K562 (cell line): Measurements from ENCODE around the gene HSPA1L. TPM values are rescaled to one million over a fixed set of nuclear protein-coding genes. Genes with fewer than 3 reads are reported as not detected.
"Not testable (repeated sequence)": the region's sequence is repeated elsewhere in the genome, so short reads cannot be mapped to it uniquely, and the experiment has no call there.

Experiments used
- ATAC-seq: fragments of 200-7000 bp; cut with Tn5 transposase; 3 replicates; pipeline ENCODE4 v1.9.1; 2020; ENCODE audit warnings: moderate library complexity
- BruUV-seq: library from RNA; stranded (reverse); fragments of 400-500 nt; replicated peaks from 2 replicates; lab custom pipeline; 2021; lab: Mats Ljungman, UMichigan
- CTCF ChIA-PET: fragments of 300-600 bp; formaldehyde crosslinking; extraction: SDS; loops from one replicate; lab custom pipeline; 2021; ENCODE audit warnings: low intra/inter-chr PET ratio; lab: Yijun Ruan, JAX
- POLR2A ChIA-PET: fragments of 300-600, 350-650 bp; sonication (Branson Sonifier 250); formaldehyde crosslinking; extraction: SDS; loops from one replicate; lab custom pipeline; 2021; ENCODE audit warnings: antibody characterized with exemption, inconsistent platforms; lab: Yijun Ruan, JAX
- DNase-seq, 4 experiments: peaks; one replicate each; pipeline versions ENCODE4 v3.0.0 to v3.0.0-alpha.2; 2011 to 2018; ENCODE audit warnings: low spot score in 3 of 4, mixed read lengths in 3 of 4; ENCODE audit errors: extremely low read depth in 1 of 4
- FAIRE-seq: peaks from 2 replicates; lab custom pipeline; 2011; peaks lifted over from hg19 to GRCh38; lab: Jason Lieb, UNC
- H2AFZ ChIP-seq: 2 replicates; pipeline ENCODE4 v1.6.0; 2011; ENCODE audit warnings: low read depth, low read length, control low read depth, inconsistent platforms
- H3K27ac ChIP-seq: fragments of 200-600 bp; 3 replicates; pipeline ENCODE4 v1.8.0; 2011; ENCODE audit warnings: low read depth, mild to moderate bottlenecking, control low read depth, inconsistent platforms, low read length, moderate library complexity, mixed read lengths; ENCODE audit errors: extremely low read depth
- H3K27me3 ChIP-seq, 2 experiments: fragments of 300-600 bp in 1 of 2; 2 replicates in 1 of 2; 3 replicates in 1 of 2; pipeline versions ENCODE4 v1.6.0 to v1.8.0; 2011; ENCODE audit warnings: inconsistent platforms in 2 of 2, low read length in 2 of 2, mild to moderate bottlenecking in 1 of 2, mixed read lengths in 1 of 2, moderate library complexity in 1 of 2; ENCODE audit not compliant: control insufficient read depth in 2 of 2, insufficient read depth in 2 of 2
- H3K36me3 ChIP-seq: fragments of 300-600 bp; 3 replicates; pipeline ENCODE4 v1.8.0; 2011; ENCODE audit warnings: mild to moderate bottlenecking, low read length, inconsistent platforms; ENCODE audit not compliant: control insufficient read depth, insufficient read depth
- H3K4me1 ChIP-seq, 2 experiments: fragments of 200-600 bp in 1 of 2; replicated peaks in 1 of 2; 2 replicates in 1 of 2; 3 replicates in 1 of 2; pipeline versions ENCODE4 v1.5.1 to v1.8.0; 2011; ENCODE audit warnings: inconsistent platforms in 2 of 2, low read length in 2 of 2, mild to moderate bottlenecking in 1 of 2, mixed read lengths in 1 of 2, moderate library complexity in 1 of 2; ENCODE audit not compliant: control insufficient read depth in 2 of 2, insufficient read depth in 2 of 2
- H3K4me2 ChIP-seq: 2 replicates; pipeline ENCODE4 v1.6.1; 2011; ENCODE audit warnings: low read length, control low read depth, inconsistent platforms, mixed read lengths; ENCODE audit not compliant: insufficient read depth
- H3K4me3 ChIP-seq: fragments of 200-600 bp; sonication (generic), shearing (Covaris generic); 2 replicates; pipeline ENCODE4 v1.5.1; 2016; ENCODE audit warnings: control low read depth, inconsistent platforms
- H3K79me2 ChIP-seq: fragments of 200-600 bp; 3 replicates; pipeline ENCODE4 v1.8.0; 2011; ENCODE audit warnings: low read length, inconsistent platforms; ENCODE audit not compliant: control insufficient read depth, insufficient read depth
- H3K9ac ChIP-seq, 2 experiments: 2 replicates each; pipeline versions ENCODE4 v1.6.0 to v1.6.1; 2011; ENCODE audit warnings: low read depth in 2 of 2, low read length in 2 of 2, control low read depth in 1 of 2, inconsistent platforms in 1 of 2, mild to moderate bottlenecking in 1 of 2, mixed read lengths in 1 of 2; ENCODE audit not compliant: insufficient read depth in 1 of 2
- H3K9me1 ChIP-seq: one replicate; pipeline ENCODE4 v1.6.0; 2011; ENCODE audit warnings: inconsistent platforms, mild to moderate bottlenecking, low read length, moderate library complexity; ENCODE audit not compliant: control insufficient read depth, insufficient read depth
- H3K9me3 ChIP-seq: replicated peaks from 2 replicates; pipeline ENCODE4 v1.5.1; 2011; ENCODE audit warnings: low read depth, low read length, inconsistent platforms; ENCODE audit not compliant: control insufficient read depth, insufficient read depth
- H4K20me1 ChIP-seq: replicated peaks from 2 replicates; pipeline ENCODE4 v1.6.1; 2011; ENCODE audit warnings: low read length, inconsistent platforms, mixed read lengths; ENCODE audit not compliant: control insufficient read depth, insufficient read depth
- BCLAF1 ChIP-seq, 2 experiments: fragments of 450-650 bp in 1 of 2; IDR thresholded peaks; 2 replicates each; pipeline ENCODE4 v1.6.1; 2011 to 2017; ENCODE audit warnings: low read depth in 2 of 2, antibody characterized with exemption in 1 of 2, borderline replicate concordance in 1 of 2, low read length in 1 of 2, mild to moderate bottlenecking in 1 of 2, mixed read lengths in 1 of 2; ENCODE audit not compliant: control insufficient read depth in 1 of 2
- HBP1 ChIP-seq: fragments of 450-650 bp; formaldehyde crosslinking; IDR thresholded peaks from 2 replicates; pipeline ENCODE4 v1.4.0; 2022; ENCODE audit warnings: missing genetic modification characterization
- HEY1 ChIP-seq: fragments of 250-450 bp; sonication (Bioruptor Pico); IDR thresholded peaks from 2 replicates; pipeline ENCODE4 v1.5.0; 2020; ENCODE audit warnings: mild to moderate bottlenecking, moderate library complexity, borderline replicate concordance
- KAT7 ChIP-seq: sonication (generic); formaldehyde crosslinking; IDR thresholded peaks from 2 replicates; pipeline ENCODE4 v1.8.0; 2022; ENCODE audit warnings: missing genetic modification reagents, mild to moderate bottlenecking, borderline replicate concordance
- KLF10 ChIP-seq: fragments of 250-450 bp; sonication (Bioruptor Pico); IDR thresholded peaks from 2 replicates; pipeline ENCODE4 v1.6.1; 2021; ENCODE audit warnings: matching md5 sums
- MBD2 ChIP-seq: sonication (generic); IDR thresholded peaks from 2 replicates; pipeline ENCODE4 v1.6.1; 2016; ENCODE audit warnings: low read depth, borderline replicate concordance
- MIER1 ChIP-seq: fragments of 450-650 bp; IDR thresholded peaks from 2 replicates; pipeline ENCODE4 v1.6.1; 2016; ENCODE audit warnings: antibody characterized with exemption, mild to moderate bottlenecking, low read depth
- NFXL1 ChIP-seq: fragments of 450-650 bp; formaldehyde crosslinking; IDR thresholded peaks from 2 replicates; pipeline ENCODE4 v1.4.0; 2021; ENCODE audit warnings: mild to moderate bottlenecking
- PCBP2 ChIP-seq: fragments of 200-400 bp; formaldehyde crosslinking; IDR thresholded peaks from 2 replicates; pipeline ENCODE4 v1.6.1; 2018; ENCODE audit warnings: low read length, low read depth, mild to moderate bottlenecking, moderate library complexity; ENCODE audit not compliant: poor library complexity, severe bottlenecking
- PHTF2 ChIP-seq: fragments of 250-450 bp; sonication (Bioruptor Pico); IDR thresholded peaks from 2 replicates; pipeline ENCODE4 v1.5.0; 2021; ENCODE audit warnings: mild to moderate bottlenecking
- POLR2AphosphoS5 ChIP-seq: IDR thresholded peaks from 2 replicates; pipeline ENCODE4 v1.6.1; 2011; ENCODE audit warnings: mild to moderate bottlenecking, low read depth, low read length, moderate library complexity; ENCODE audit not compliant: control insufficient read depth, insufficient read depth
- TBL1XR1 ChIP-seq, 2 experiments: IDR thresholded peaks; 2 replicates each; pipeline ENCODE4 v1.6.1; 2012; ENCODE audit warnings: improper control_type of control experiment in 2 of 2, low read length in 2 of 2, mild to moderate bottlenecking in 1 of 2
- ZNF253 ChIP-seq: fragments of 250-450 bp; sonication (Bioruptor Pico); conservative IDR thresholded peaks from 2 replicates; pipeline ENCODE4 v1.6.1; 2021; ENCODE audit warnings: mild to moderate bottlenecking
- ZNF445 ChIP-seq: fragments of 250-450 bp; sonication (Bioruptor Pico); IDR thresholded peaks from 2 replicates; pipeline ENCODE4 v1.4.0; 2020; ENCODE audit warnings: low read depth, mild to moderate bottlenecking, moderate library complexity
- ZNF668 ChIP-seq: fragments of 250-450 bp; sonication (Bioruptor Pico); IDR thresholded peaks from 2 replicates; pipeline ENCODE4 v1.8.0; 2022; ENCODE audit warnings: mild to moderate bottlenecking, inconsistent platforms
- ZNF77 ChIP-seq: fragments of 250-450 bp; sonication (Bioruptor Pico); IDR thresholded peaks from 2 replicates; pipeline ENCODE4 v1.5.0; 2020
- WGBS: fragments of 100-300 bp; shearing (Covaris generic); methylation state at CpG from one replicate; pipeline ENCODE4 v1.1.6; 2016; ENCODE audit warnings: low coverage, mixed read lengths; ENCODE audit not compliant: insufficient coverage; ENCODE audit errors: missing lambda C conversion rate; 5-methylcytosine and 5-hydroxymethylcytosine counted together
- in situ Hi-C: fragments of 300-500 bp; cut with MboI; formaldehyde crosslinking; loops from 4 replicates; pipeline ENCODE4 v1.15.0; 2018; ENCODE audit warnings: inconsistent platforms, mixed read lengths
- intact Hi-C: fragments of 100-400 bp; cut with micrococcal nuclease; formaldehyde crosslinking; loops from 2 replicates; pipeline ENCODE4 v1.14.2; 2022
- polyA plus RNA-seq, 8 experiments: library from polyadenylated mRNA; depleted of rRNA in 4 of 8; stranded (reverse) in 5 of 8; unstranded in 3 of 8; fragments of >200 nt; fragmentation: Nextera tagmentation in 2 of 8; fragmentation: Illumina TruSeq in 1 of 8; extraction: Ambion mirVana in 2 of 8; extraction: Trizol in 1 of 8; gene quantifications; 2 replicates each; pipeline versions ENCODE4 v1.2.1 to v1.2.3, GENCODE V29; 2011 to 2014; ENCODE audit warnings: inconsistent platforms in 1 of 8, missing spikeins in 1 of 8
- total RNA-seq, 7 experiments: library from RNA; depleted of rRNA in 6 of 7; stranded (reverse); fragments of >200 nt in 6 of 7; fragmentation: Illumina TruSeq in 2 of 7; extraction: Trizol in 2 of 7; gene quantifications; 2 replicates each; pipeline versions ENCODE4 v1.2.1 to v1.2.3, GENCODE V29; 2011 to 2021; ENCODE audit warnings: low replicate concordance in 1 of 7

Gene HSPA1L
- total and polyA plus RNA-seq, 9 of the 15 experiments (the other 6 are each of a cell fraction or from before 2014, with no cell fraction given) = 0.14 to 2.1 (median 1.3) TPM

DNA sequence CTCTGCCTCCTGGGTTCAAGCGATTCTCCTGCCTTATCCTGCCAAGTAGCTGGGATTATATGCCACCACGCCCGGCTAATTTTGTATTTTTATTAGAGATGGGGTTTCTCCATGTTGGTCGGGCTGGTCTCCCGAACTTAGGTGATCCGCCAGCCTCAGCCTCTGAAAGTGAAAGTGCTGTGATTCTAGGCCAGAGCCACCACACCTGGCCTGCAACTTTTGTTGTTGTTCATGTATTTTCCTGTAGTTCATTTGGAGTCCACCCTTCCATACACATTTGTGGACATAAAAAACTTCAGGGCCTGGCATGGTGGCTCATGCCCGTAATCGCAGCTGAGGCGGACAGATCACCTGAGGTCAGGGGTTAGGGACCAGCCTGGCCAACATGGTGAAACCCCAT lies 27.0 kb upstream of the HSPA1L start (continued):
- TF ChIP-seq PCBP2 (no peak), MIER1 (no peak)

DNA sequence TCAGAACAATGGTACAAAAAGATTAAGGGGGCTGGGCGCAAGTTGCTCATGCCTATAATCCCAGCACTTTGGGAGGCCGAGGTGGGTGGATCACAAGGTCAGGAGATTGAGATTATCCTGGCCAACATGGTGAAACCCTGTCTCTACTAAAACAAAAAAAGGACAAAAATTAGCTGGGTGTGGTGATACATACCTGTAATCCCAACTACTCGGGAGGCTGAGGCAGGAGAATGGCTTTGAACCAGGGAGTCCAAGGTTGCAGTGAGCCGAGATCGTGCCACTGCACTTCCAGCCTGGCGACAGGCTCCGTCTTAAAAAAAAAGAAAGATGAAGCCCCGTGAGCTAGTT lies 24.7 kb upstream of the HSPA1L start:
- H3K27me3 ChIP-seq, FAIRE-seq, H3K27ac ChIP-seq, in situ Hi-C loops, H3K9me1 ChIP-seq, intact Hi-C loops, H3K9ac ChIP-seq, ATAC-seq, DNase-seq, H3K9me3 ChIP-seq, H2AFZ ChIP-seq, H3K4me2 ChIP-seq, BruUV-seq, CTCF ChIA-PET: not testable (repeated sequence)
- Histone ChIP-seq H4K20me1 (peaks cover 30% of the 10 kb centered on the region), H3K4me3 (peak overlapping the region; percentile 85; the same call in 1 of the 2 replicates), H3K79me2 (peaks cover 48% of the 10 kb centered on the region), H3K36me3 (peaks cover 60% of the 10 kb centered on the region), H3K4me1 (peaks cover 17 to 30% of the 10 kb centered on the region in 2 experiments)
- POLR2A ChIA-PET = interaction anchor here (0.7 to 15.7 kb wide), 17 partner anchors 4 to 298 kb away, joined by 3 to 229 read pairs (median 5); partner anchors contain the start of genes APOM, BAG6, C6orf47 and CSNK2B
- WGBS = 85% methylated on average over 8 of the region's 8 CpGs
- TF ChIP-seq NFXL1 (CRISPR knock-in tag) (peak; percentile 39; the same call in 1 of the 2 replicates), PHTF2 (0 out of 2 replicates have a peak, but pooled peaks have one; percentile 30), HEY1 (0 out of 2 replicates have a peak, but pooled peaks have one; percentile 4), KLF10 (0 out of 2 replicates have a peak, but pooled peaks have one; percentile 4), HBP1 (CRISPR knock-in tag) (peak; percentile 73; the same call in 1 of the 2 replicates), ZNF253 (CRISPR knock-in tag) (0 out of 2 replicates have a peak, but pooled peaks have one; percentile 8), ZNF77 (CRISPR knock-in tag) (peak; percentile 29; the same call in 1 of the 2 replicates), BCLAF1 (IDR thresholded peaks at IDR 0.05; ENCODE audit: borderline replicate concordance in 1 of 2, control insufficient read depth in 1 of 2, low read depth in 2 of 2, low read length in 1 of 2) (peak in 1 of 2 experiments; percentile 30; a peak in 1 of 4 replicates), TBL1XR1 (IDR thresholded peaks at IDR 0.05; ENCODE audit: low read length in 2 of 2) (0 out of 4 replicates have a peak, but pooled peaks of 1 of the 2 experiments have one; percentile 15), KAT7 (CRISPR knock-in tag) (0 out of 2 replicates have a peak, but pooled peaks have one; percentile 60), MBD2 (0 out of 2 replicates have a peak, but pooled peaks have one; percentile 5), ZNF445 (CRISPR knock-in tag) (0 out of 2 replicates have a peak, but pooled peaks have one; percentile 70), ZNF668 (CRISPR knock-in tag) (0 out of 2 replicates have a peak, but pooled peaks have one; percentile 47), POLR2AphosphoS5 (peak; percentile 12; the same call in 1 of the 2 replicates)
